Liver (tissue), 9 donors: ENCODE measurements around the gene AGBL4. TPM values are rescaled to one million over a fixed set of nuclear protein-coding genes. Genes with fewer than 3 reads are reported as not detected.

Experiments used
- DNase-seq: peaks from one replicate; pipeline ENCODE4 v3.0.0-alpha.2; 2017; ENCODE audit warnings: low spot score
- H3K27ac ChIP-seq, 2 donors: one replicate each; pipeline ENCODE4 v1.7.0; 2013; ENCODE audit warnings: inconsistent platforms in 2 of 2, low read length in 2 of 2, control low read depth in 1 of 2, low read depth in 1 of 2, mild to moderate bottlenecking in 1 of 2
- H3K27me3 ChIP-seq, 4 donors: one replicate each; pipeline versions ENCODE4 v1.6.1 to v1.7.0; 2013; ENCODE audit warnings: low read length in 3 of 4, inconsistent platforms in 1 of 4, mild to moderate bottlenecking in 1 of 4, moderate library complexity in 1 of 4; ENCODE audit not compliant: control insufficient read depth in 4 of 4, insufficient read depth in 4 of 4
- H3K36me3 ChIP-seq, 4 donors: one replicate each; pipeline versions ENCODE4 v1.6.1 to v1.7.0; 2013; ENCODE audit warnings: low read length in 3 of 4, mild to moderate bottlenecking in 3 of 4, low read depth in 1 of 4, moderate library complexity in 1 of 4; ENCODE audit not compliant: control insufficient read depth in 4 of 4, insufficient read depth in 3 of 4
- H3K4me1 ChIP-seq, 4 donors: one replicate each; pipeline versions ENCODE4 v1.6.1 to v1.7.0; 2013; ENCODE audit warnings: low read length in 3 of 4, mild to moderate bottlenecking in 3 of 4, moderate library complexity in 1 of 4; ENCODE audit not compliant: control insufficient read depth in 4 of 4, insufficient read depth in 4 of 4
- H3K4me3 ChIP-seq, 3 donors: one replicate each; pipeline versions ENCODE4 v1.6.1 to v1.7.0; 2013; ENCODE audit warnings: low read length in 3 of 3, control low read depth in 1 of 3, low read depth in 1 of 3, mild to moderate bottlenecking in 1 of 3
- H3K9ac ChIP-seq, 2 donors: one replicate each; pipeline ENCODE4 v1.7.0; 2013; ENCODE audit warnings: low read length in 2 of 2, mild to moderate bottlenecking in 2 of 2, moderate library complexity in 2 of 2, control low read depth in 1 of 2, low read depth in 1 of 2
- H3K9me3 ChIP-seq, 4 donors: one replicate each; pipeline versions ENCODE4 v1.6.1 to v1.7.0; 2013; ENCODE audit warnings: low read length in 3 of 4; ENCODE audit not compliant: control insufficient read depth in 4 of 4
- ATF3 ChIP-seq: IDR thresholded peaks from 2 replicates; pipeline ENCODE4 v1.6.1; 2016; ENCODE audit warnings: antibody characterized with exemption
- CTCF ChIP-seq: fragments of 150-350 bp; IDR thresholded peaks from 2 replicates; pipeline ENCODE4 v1.5.1; 2017; ENCODE audit warnings: improper control_type of control experiment, low read depth, low read length; ENCODE audit not compliant: missing input control
- EGR1 ChIP-seq, 2 donors: IDR thresholded peaks; 2 replicates each; pipeline ENCODE4 v1.6.1; 2016 to 2018; ENCODE audit warnings: antibody characterized with exemption in 2 of 2, low read depth in 2 of 2
- FOXA1 ChIP-seq: IDR thresholded peaks from 2 replicates; pipeline ENCODE4 v1.6.1; 2016; ENCODE audit warnings: antibody characterized with exemption
- FOXA2 ChIP-seq: IDR thresholded peaks from 2 replicates; pipeline ENCODE4 v1.6.1; 2016; ENCODE audit warnings: antibody characterized with exemption
- HNF4A ChIP-seq, 2 donors: conservative IDR thresholded peaks; 2 replicates each; pipeline ENCODE4 v1.6.1; 2016; ENCODE audit warnings: antibody characterized with exemption in 2 of 2, mild to moderate bottlenecking in 2 of 2
- HNF4G ChIP-seq: IDR thresholded peaks from 2 replicates; pipeline ENCODE4 v1.6.1; 2016; ENCODE audit warnings: antibody characterized with exemption
- JUND ChIP-seq, 2 donors: IDR thresholded peaks; 2 replicates each; pipeline ENCODE4 v1.6.1; 2016; ENCODE audit warnings: antibody characterized with exemption in 2 of 2
- MAX ChIP-seq: IDR thresholded peaks from 2 replicates; pipeline ENCODE4 v1.6.1; 2016; ENCODE audit warnings: antibody characterized with exemption
- NR2F2 ChIP-seq: IDR thresholded peaks from 2 replicates; pipeline ENCODE4 v1.6.1; 2016; ENCODE audit warnings: antibody characterized with exemption
- RAD21 ChIP-seq, 2 donors: IDR thresholded peaks; 2 replicates each; pipeline ENCODE4 v1.6.1; 2016; ENCODE audit warnings: antibody characterized with exemption in 2 of 2, mild to moderate bottlenecking in 2 of 2
- REST ChIP-seq: IDR thresholded peaks from 2 replicates; pipeline ENCODE4 v1.6.1; 2016; ENCODE audit warnings: antibody characterized with exemption, mild to moderate bottlenecking
- RXRA ChIP-seq, 2 donors: IDR thresholded peaks; 2 replicates each; pipeline ENCODE4 v1.6.1; 2017 to 2018; ENCODE audit warnings: antibody characterized with exemption in 2 of 2, mild to moderate bottlenecking in 1 of 2
- SP1 ChIP-seq: IDR thresholded peaks from 2 replicates; pipeline ENCODE4 v1.6.1; 2018; ENCODE audit warnings: antibody characterized with exemption, mild to moderate bottlenecking
- TAF1 ChIP-seq: conservative IDR thresholded peaks from 2 replicates; pipeline ENCODE4 v1.6.1; 2016; ENCODE audit warnings: antibody characterized with exemption, mild to moderate bottlenecking
- YY1 ChIP-seq: IDR thresholded peaks from 2 replicates; pipeline ENCODE4 v1.6.1; 2016; ENCODE audit warnings: antibody characterized with exemption, mild to moderate bottlenecking
- ZBTB33 ChIP-seq: IDR thresholded peaks from 2 replicates; pipeline ENCODE4 v1.6.1; 2016; ENCODE audit warnings: antibody characterized with exemption
- polyA plus RNA-seq, 2 donors: library from polyadenylated mRNA; stranded (reverse) in 1 of 2; unstranded in 1 of 2; fragments of 200-250 nt in 1 of 2; fragments of >200 nt in 1 of 2; fragmentation: Nextera tagmentation in 1 of 2; extraction: Ambion mirVana in 1 of 2; gene quantifications; one replicate each; pipeline versions ENCODE4 v1.2.1 to v1.2.3, GENCODE V29; 2013 to 2015
- total RNA-seq, 2 donors: library from RNA; depleted of rRNA; stranded (reverse); fragments of >200 nt; gene quantifications; one replicate each; pipeline ENCODE4 v1.2.3, GENCODE V29; 2014
- donor health status: healthy.
- donor health status: healthy.
- donor health status: healthy.
- donor health status: healthy.
- donor health status: healthy.

Gene AGBL4
- total and polyA plus RNA-seq, 4 donors, result 0.75 to 0.76 TPM; not detected in 2

GRCh38 chr1:48966583-48966982, 1057.2 kb downstream of the AGBL4 start (continued):
- TF ChIP-seq CTCF, result no peak

GRCh38 chr1:48960320-48960719, 1063.4 kb downstream of the AGBL4 start:
- Histone ChIP-seq H3K4me1 (peaks cover 0 to 3% (median under 1%) of the 10 kb centered on the region in 4 donors), H3K9ac (no peak overlapping the region), H3K27ac (no peak overlapping the region), H3K9me3 (no peaks in the 10 kb centered on the region), H3K36me3 (no peaks in the 10 kb centered on the region), H3K4me3 (no peak overlapping the region), H3K27me3 (no peaks in the 10 kb centered on the region)
- DNase-seq, result no peak
- TF ChIP-seq MAX (no peak), RAD21 (IDR thresholded peaks at IDR 0.05) (no peak), ZBTB33 (no peak), SP1 (no peak), ATF3 (no peak), JUND (IDR thresholded peaks at IDR 0.05) (no peak), FOXA2 (no peak), REST (no peak), HNF4G (no peak), FOXA1 (no peak), EGR1 (IDR thresholded peaks at IDR 0.05; ENCODE audit: low read depth in 2 of 2) (no peak), RXRA (IDR thresholded peaks at IDR 0.05) (no peak), HNF4A (conservative IDR thresholded peaks at IDR 0.05) (no peak), TAF1 (no peak), CTCF (no peak), YY1 (no peak), NR2F2 (no peak)
